Measurements from ENCODE around the gene RPL6.

GRCh38 chr12:112458330-112458729 is 48.9 kb upstream of the RPL6 start:
- TF ChIP-seq CTCF (IDR thresholded peaks at IDR 0.05) (no peak), POLR2A (IDR thresholded peaks at IDR 0.05) (no peak)
